H1 (cell line): ENCODE results near the gene KPNA6. TPM values are rescaled to one million over a fixed set of nuclear protein-coding genes. Genes with fewer than 3 reads are reported as not detected.

Experiments used
- HDAC6 ChIP-seq: IDR thresholded peaks from one replicate; pipeline ENCODE4 v1.7.1; 2012; ENCODE audit warnings: low read depth, mild to moderate bottlenecking, inconsistent platforms, low read length, moderate library complexity
- SIRT6 ChIP-seq: IDR thresholded peaks from one replicate; pipeline ENCODE4 v1.7.1; 2012; ENCODE audit warnings: low read length, inconsistent platforms
- polyA plus RNA-seq, 7 experiments: library from polyadenylated mRNA; depleted of rRNA in 3 of 7; stranded (reverse) in 5 of 7; unstranded in 2 of 7; fragments of >200 nt in 5 of 7; fragments of 200-250 nt in 2 of 7; gene quantifications; 1 replicate in 5 of 7; 2 replicates in 1 of 7; 4 replicates in 1 of 7; pipeline versions ENCODE4 v1.2.1 to v1.2.3, GENCODE V29; 2011 to 2013; ENCODE audit warnings: missing spikeins in 2 of 7, mixed read lengths in 2 of 7
- total RNA-seq: library from RNA; stranded (reverse); fragmentation: NEBNext Ultra II Directional; extraction: Animal tissue kit (Norgen Biotek cat#: 25700); gene quantifications from 2 replicates; pipeline ENCODE4 v1.2.1, GENCODE V29; 2021

The KPNA6 gene
- total and polyA plus RNA-seq, 2 of the 8 experiments (the other 6 are each of a cell fraction or from before 2014, with no cell fraction given): 24.2 to 120 TPM

GRCh38 chr1:32200226-32201010 is 92.6 kb downstream of the KPNA6 start, which contains the start of gene CCDC28B (continued):
- no peak for TF ChIP-seq SIRT6
- no peak for TF ChIP-seq HDAC6
- TF ChIP-seq, all 59 proteins: peak for 11
